Anterior cingulate cortex (tissue), 58 donors: ENCODE measurements around the gene PCSK2.
A peak's percentile ranks its signal among the peaks of the same experiment; 100 is the strongest.

Experiments
- DNase-seq, 58 donors: peaks; one replicate each; lab custom pipeline; 2025; lab: John Stamatoyannopoulos, UW

PCSK2 gene

DNA sequence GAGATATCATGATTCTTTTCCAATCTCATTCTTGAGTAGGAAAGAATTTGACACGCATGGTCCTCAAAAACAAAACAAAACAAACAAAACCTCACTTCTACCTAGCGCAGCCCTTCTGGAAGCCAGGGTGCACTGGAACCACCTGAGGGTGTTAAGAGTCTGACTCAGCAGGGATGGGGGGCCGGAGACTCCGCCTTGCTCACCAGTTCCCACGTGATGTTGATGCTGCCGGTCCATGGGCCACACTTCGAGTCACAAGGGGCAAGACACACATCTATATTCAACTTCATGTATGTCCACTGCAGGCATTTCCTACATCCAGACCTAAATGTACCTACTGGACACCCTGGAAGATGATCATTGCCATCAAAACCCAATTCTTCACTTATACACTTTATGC, 274.0 kb downstream of the PCSK2 start:
- no peak for DNase-seq

DNA sequence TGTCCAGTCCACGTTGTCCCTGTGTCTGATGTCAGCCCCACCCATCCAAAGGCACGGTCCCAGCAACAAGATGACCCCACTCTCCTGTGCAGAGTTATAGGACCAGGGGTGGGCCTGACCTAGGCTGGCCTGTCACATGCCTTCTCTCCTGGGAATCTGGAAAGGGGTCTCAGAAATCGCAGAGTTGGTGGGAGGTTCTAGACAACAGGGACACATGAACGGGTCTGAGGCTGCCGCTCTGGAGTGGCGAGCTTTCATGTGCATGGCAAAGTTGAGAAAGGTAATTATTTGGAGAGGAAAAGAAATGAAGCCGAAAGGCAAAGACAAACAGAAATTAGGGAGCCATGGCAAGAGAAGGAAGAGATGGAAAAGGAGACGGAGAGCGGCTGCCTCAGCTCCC, 274.9 kb downstream of the PCSK2 start:
- no peak for DNase-seq

DNA sequence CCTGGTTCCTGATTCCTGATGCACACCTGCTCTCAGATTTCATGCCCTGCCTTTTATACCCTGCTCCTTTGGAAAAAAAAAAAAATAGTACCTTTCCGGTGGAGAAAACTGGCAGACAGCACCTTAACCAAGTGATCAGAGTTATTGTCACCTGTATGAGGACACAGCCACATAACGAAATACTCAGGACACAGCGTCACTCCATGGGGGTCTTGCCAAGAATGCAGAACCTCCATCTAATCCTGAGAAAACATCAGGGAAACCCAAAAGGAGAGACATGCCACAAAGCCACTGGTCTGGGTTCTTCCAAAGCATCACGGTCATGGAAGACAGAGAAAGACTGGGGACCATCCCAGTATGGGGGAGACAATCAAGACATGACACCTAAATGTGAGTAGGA, 275.3 kb downstream of the PCSK2 start:
- DNase-seq, result no peak

DNA sequence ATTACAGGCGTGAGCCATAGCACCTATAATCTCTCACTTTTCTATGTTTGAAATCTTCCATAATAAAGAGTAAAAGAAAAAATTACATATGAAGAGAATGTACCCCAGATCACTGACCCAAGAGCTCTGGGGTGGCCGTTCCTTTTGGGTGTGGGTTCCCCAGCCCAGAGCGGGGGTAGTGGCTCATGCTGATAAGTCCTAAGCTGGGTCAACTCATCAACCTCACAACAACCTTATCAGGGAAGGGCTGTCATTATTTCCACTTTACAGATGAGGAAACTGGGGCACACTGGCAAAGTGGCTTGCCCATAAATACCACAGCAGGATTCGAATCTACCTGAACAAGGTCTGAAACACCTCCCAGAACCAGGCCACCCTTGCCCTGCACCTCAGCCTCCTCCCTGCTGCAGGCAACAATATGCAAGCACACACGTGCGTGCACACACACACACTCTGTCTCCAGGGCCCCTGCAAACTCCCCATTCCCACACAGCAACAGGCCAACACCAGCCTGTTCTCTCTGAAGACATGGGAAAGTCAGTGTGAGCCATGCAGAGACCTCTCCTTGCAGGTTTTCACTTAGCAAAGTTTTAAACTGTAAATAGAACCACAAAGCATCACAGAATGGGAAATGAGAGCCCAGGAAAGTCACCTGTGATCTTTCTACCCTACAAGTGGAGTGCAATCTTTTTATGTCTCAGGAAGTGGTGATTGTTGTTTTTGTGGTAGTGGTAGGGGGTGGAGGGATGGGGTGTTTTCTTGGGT, 276.6 kb downstream of the PCSK2 start:
- no peak for DNase-seq

DNA sequence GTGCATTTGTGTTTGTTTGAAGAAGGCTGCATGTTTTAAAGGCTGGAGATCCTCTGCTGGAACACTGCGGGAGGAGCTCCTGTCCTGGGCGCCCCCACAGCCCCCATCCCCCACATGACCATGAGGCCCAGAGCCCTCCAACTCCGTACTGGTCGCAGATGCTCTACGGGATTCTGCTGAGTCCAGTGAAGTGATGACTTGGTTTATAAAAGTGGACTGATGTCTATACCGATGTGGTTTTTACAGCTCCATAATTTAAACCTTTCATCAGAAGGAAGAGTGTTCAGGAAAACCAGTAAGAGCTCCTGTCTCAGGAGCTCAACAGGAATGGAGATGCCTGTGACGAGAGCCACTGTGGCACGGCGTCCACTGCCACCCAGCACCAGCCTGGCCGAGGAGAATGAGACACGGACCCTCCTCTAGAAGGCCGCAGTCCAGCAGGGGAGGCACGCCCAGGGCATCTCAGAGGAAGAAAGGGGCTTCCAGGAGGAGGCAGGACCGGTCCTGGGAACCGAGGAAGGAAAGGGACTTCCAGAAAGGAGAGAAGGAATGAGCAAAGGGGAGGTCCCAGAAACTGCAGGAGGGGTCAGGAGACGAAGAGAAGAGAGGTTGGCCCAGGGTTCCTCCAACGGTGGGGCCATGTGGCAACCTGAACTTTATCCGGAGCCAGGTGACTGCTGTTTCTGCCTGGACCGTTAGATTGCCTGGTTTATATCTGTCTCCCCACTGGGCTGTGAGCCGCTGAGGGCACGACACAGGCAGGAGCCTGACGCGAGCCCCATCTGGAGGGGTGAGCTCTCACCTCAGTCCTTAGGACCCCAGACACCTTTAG, 277.4 kb downstream of the PCSK2 start:
- no peak for DNase-seq

DNA sequence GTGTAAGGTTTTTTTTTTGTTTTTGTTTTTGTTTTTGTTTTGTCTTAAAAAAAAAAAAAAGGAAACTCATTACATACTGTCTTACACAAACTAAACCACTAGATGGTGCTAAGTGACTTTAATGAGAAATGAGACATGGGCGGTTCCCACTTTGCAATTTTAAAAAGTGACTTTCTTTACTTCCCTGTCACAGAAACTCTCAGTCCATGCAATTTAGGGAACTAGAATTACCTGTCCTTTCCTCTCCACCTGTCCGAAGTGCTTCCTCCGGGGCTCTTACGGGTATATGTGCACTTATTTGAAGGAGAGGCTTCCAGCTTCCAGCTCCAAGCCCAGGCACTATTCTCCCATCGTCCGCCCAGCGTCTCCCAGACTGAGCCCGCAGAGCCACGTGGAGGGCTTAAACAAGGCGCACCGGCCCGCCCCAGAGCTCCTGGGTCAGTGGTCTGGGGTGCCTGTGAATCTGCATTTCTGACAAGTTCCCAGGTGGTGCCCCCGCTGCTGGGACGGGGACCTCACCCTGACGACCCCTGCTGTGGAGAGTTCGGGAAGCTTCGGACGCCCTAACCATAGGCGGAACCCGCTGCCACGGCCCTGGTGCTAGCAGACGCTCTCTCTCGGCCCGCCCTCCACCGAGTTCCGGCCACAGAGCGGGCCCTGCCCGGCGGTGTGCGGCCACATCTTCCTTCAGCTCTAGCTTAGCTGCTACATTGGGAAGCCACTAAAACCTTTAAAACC, 278.2 kb downstream of the PCSK2 start:
- DNase-seq, result peak in 21 of 58 donors; percentile 6 to 52 (median 15)

DNA sequence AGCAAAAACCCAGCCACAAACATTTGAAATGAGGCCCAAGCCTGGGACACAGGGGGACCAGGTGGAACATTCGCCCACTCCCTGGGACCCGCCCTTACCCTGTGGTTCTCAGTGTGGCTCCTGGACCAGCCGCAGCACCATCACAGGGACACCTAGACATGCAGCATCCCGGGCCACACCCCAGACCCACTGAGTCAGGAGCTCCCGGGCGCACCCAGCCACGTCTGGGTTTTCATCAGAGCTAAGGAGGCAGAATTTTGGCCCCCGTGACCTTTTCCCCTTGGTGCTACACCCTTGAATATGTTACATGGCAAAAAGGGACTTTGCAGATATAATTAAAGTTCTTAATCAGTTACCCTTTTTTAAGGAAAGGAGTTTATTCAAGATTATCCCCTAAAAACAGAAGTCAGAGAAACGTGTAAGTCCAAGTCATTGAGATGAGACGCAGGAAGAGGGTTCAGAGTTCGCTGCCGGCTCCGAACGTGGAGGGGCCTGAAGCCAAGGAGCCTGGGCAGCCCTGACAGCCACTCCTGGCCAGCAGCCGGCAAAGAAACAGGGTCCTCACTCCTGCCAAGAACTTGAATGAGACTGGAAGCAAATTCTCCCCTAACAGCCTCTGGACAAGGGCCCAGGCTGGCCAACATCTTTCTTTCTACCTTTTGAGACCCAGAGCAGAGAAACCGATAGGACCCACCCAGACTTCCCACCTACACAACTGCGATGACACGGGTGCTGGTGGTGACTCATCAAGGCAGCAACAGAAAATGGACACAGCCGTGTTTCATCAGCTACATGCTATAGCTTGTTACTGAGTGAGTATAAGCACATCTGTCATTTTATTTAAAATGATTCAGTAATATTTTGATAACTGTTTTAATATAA, 279.0 kb downstream of the PCSK2 start:
- DNase-seq, result peak in 3 of 58 donors; percentile 7 to 23 (median 18)

DNA sequence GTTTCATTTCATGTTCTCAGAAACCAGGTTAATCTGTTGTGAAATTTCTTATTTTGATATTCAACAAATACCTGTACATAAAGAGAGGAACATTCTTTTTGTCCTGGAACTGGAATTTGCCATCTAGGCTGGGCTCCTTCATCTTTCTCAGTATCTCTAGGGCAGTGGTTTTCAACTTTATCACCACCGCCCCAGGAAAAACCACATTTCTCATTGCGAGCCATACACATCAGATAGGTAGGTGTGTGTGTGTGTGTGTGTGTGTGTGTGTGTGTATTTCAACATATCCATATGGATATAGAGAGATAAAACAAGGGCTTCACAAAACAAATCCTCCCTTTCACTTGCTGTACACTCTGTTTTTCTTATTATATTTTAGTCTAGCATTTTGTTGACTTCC, 280.2 kb downstream of the PCSK2 start:
- no peak for DNase-seq

DNA sequence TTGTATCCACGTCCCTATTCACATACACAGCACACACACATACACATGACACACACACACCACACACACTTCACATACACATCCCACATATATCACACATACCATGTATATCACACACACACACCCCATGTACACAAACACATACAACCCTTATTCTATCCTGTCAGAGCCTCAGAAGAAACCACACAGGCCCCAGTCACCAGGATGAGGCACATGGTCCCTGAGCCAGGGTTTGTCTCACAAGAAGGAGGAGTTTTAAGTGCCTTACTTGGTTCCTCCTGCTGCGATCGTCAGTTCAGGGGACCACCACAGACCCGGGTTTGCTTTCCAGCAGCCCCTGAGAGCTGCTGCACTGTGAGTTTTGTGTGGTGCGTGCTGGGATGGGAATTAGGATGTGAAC, 280.7 kb downstream of the PCSK2 start:
- no peak for DNase-seq

DNA sequence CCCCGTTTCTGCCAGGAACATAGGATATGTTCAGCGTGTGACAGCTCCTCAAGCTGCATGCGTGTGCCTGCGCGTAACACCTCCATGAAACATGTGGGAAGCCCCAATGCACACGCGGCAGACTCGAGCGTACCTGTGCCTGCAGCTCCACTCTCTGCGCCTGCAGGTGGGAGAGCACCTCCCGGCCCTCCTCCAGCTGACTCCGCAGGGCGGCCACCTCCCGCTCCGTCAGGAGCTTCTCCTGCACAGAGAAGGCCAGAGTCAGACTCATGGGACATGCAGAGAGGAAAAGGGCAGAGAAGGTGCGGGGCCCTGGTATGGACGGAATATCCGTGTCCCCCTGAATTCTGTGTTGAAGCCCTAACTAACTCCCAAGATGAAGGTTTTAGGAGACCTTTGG, 281.9 kb downstream of the PCSK2 start:
- no peak for DNase-seq

DNA sequence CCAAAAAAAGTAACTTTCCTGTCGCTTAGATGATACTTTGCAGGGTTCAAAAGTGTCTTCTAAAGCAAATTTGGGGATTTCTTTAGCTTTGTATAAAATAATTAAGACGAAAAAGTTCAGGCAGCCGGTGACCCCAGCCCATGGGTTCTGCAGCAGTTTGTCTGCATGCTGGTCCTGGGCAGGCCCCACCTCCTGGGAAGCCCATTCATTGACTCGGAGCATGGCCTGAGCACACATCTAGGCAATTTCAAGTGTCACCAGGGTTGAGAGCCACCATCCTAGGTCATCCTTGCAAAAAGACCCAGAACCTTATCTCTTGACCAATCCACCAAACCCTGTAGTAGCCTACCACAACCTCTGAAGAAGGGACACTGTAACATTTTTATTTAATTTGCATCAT, 283.7 kb downstream of the PCSK2 start:
- no peak for DNase-seq

DNA sequence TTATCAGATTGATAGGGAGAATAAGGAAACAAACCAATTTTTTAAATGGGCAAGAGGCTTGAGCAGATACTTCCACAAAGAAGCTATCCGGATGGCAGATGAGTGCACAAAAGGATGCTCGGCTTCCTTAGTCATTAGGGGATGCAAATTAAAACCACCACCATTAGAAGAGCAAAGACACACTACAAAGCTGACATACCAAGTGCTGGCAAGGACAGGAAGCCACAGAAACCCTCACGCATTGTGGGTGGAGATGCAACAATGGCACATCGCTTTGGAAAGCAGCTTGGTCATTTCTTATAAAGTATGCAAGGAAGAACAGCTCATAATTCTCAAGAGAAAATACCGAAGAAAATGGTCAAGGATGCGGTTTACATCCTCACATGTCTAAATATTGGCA, 284.6 kb downstream of the PCSK2 start:
- no peak for DNase-seq

DNA sequence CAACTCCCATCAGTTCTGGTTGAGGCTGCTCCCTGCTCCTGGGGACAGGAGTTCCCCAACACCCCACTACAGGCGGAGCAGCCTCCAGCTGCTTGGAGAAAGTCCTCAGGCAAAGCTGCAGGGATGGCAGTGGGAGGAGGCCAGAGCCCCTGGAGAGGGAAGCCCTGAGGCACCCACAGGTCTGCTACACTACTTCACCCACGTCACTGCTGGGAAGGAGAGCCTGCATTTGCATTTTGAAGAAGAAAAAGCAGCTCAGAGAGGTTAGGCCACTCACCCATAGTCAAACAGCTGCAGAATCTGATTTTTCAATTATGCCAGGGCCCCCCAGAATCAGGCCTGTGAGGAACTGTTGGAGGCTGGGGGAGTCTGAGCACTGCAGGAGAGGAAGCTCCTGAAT, 287.1 kb downstream of the PCSK2 start:
- no peak for DNase-seq

DNA sequence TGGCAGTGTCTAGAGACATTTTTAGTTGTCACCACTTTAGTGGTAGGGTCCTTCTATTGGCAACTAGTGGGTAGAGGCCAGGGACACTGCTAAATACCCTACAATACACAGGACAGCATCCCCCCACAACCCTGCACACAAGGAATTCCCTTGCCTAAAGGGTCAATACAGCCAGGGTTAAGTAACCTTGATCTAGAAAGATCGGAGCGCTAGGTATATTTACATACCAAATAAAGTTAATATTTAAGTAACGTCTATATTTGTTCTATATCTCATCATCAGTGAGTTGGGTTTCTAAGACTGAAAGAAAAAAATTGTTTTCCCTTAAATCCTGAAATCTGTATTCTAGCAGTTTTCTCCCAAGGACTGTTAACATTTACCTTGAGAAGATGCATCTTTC, 288.2 kb downstream of the PCSK2 start:
- DNase-seq, result no peak

DNA sequence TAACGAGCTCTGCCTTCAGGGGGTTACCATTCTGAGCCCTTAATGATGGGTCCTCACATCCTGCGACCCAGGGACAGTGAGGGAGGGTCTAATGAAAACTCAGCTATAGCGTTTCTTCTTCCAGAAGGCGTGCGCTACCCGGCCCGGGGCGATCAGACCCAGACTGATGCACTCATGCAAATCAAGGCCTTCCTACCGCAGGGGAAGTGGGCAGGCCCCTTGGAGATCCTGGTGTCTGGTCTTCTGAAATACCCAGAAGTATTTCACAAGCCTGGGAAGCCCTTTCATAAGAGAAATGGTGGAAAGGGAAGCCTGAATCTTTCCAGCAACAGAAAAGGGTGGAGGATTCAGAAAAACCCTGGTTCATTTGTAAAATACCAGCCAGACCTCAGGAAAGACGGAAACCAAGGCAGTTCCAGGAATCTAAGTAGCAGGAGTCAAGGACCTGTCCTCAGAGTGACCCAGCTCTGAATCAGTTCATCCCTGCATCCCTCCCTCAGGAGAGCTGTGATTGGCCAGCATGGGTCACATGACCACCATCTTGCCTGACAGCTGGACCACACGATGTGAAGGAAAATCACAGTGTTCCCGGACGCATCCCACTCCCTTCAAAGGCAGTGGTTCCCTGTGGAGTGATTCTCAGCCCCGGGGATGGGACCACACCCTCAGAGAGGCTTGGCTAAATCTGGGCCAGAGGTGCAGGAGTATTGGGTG, 291.7 kb downstream of the PCSK2 start:
- peak in 7 of 58 donors; percentile 5 to 9 (median 7) for DNase-seq

DNA sequence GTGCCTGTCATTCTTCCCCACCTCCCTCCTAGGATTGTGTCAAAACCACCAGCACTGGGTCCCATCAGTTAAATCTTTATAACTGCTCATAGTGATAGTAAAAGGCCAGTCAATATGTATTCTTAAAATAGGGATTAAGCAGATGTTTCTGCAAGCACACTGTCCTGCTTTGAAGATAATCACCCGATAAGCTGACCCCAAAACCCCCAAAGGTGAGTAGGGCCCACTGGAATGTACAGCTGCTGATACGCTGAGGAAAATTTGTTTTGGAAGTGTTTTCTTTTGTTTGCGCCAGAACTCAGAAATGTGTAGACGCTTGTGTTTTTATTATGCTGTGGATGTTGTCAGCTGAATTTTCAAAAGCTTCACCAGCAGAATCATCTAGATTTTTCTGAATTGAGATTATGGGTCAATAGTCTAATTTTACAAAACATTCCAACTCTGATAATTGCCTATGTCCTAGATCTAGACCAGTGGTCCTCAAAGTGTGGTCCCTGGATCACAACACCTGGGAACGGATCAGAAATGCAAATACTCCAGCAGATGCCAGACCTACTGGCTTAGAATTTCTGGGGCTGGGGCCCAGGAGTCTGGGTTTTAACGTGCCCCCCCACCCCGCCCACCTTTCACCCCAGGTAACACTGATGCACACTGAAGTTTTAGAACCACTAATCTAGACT, 292.9 kb downstream of the PCSK2 start:
- DNase-seq, result no peak

DNA sequence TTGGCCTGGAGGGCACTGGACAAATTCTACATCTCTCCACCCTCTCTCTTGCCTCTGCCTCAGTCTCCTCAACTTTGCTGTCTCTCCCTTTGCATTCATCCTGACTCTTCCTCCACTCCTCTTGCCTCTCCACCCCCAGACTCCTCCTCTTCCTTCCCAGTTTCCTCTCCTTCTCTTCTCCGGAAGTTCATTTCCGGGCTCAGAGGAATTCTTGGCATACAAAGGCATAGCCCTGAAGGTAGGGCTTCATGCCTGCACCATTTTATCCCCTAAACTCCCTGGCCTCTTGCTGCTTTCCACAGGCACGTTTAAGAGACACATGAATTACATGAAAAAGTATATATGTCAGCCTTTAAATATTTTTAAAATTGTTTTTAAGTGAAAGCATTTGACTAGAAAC, 293.7 kb downstream of the PCSK2 start:
- no peak for DNase-seq

DNA sequence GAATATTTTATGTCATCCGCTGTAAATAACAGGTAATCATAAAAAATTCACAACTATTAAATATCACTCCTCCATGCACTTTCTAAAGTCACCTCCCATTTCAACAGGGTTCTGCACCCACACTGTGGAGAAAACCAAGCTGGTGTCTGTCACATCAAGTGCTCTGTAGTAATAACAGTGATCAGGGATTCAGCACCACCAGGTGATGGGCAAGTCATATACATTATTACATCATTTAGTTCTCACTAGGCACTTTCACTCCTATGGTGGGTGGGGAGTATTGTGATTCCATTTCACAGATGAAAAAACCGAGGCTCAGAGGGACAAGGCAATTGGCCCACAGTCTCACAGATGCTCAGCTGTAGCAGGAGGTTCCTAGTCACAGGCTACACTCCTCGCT, 295.7 kb downstream of the PCSK2 start:
- no peak for DNase-seq

DNA sequence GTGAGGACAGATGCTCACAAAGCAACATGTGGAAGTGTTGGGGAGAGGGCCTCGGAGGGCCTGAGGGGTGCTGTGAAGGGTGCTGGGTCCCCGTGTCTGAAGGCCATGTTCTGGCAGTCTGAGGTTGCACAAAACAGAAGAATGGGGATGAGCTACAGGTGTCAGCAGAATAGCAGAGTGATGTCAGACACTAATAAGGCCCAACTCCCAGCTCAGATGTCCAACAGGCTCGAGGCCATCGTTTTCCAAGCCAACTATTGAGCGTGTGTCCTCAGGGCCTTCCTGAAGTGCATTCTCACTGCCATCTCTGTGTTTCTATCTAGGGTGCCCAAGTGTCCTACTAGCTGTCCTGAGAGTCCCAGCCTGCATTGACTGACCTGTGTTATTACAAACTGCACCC, 296.5 kb downstream of the PCSK2 start:
- DNase-seq, result no peak
